HEK293 (cell line): Measurements from ENCODE around the gene OR10G2.

Experiments
- CTCF ChIA-PET: fragments of 350-600 bp; formaldehyde crosslinking; extraction: SDS; loops from one replicate; lab custom pipeline; 2021; ENCODE audit warnings: antibody characterized with exemption; lab: Yijun Ruan, JAX
- POLR2A ChIA-PET: fragments of 300-600 bp; formaldehyde crosslinking; extraction: SDS; loops from one replicate; lab custom pipeline; 2020; ENCODE audit warnings: antibody characterized with exemption, inconsistent platforms; lab: Yijun Ruan, JAX
- H3K27ac ChIP-seq: fragments of 200-500 bp; sonication (Bioruptor generic); 2 replicates; pipeline ENCODE4 v1.5.1; 2014; ENCODE audit warnings: low read depth, low read length, control low read depth, inconsistent platforms; ENCODE audit errors: extremely low read depth
- H3K36me3 ChIP-seq, 2 experiments: fragments of 200-500 bp in 1 of 2; sonication (Bioruptor generic) in 1 of 2; 1 replicate in 1 of 2; 2 replicates in 1 of 2; pipeline ENCODE4 v1.5.1; 2014 to 2017; ENCODE audit warnings: inconsistent platforms in 2 of 2, low read length in 2 of 2; ENCODE audit not compliant: control insufficient read depth in 2 of 2, insufficient read depth in 1 of 2
- H3K4me1 ChIP-seq: fragments of 200-500 bp; sonication (Bioruptor generic); 2 replicates; pipeline ENCODE4 v1.5.1; 2014; ENCODE audit warnings: mild to moderate bottlenecking, low read length, inconsistent platforms; ENCODE audit not compliant: control insufficient read depth, insufficient read depth
- H3K4me3 ChIP-seq: 2 replicates; pipeline ENCODE4 v1.5.1; 2011; ENCODE audit warnings: low read depth, mild to moderate bottlenecking, control low read depth, low read length, moderate library complexity
- H3K9me3 ChIP-seq: fragments of 200-500 bp; sonication (Bioruptor generic); 2 replicates; pipeline ENCODE4 v1.5.1; 2014; ENCODE audit warnings: low read depth, low read length, inconsistent platforms; ENCODE audit not compliant: control insufficient read depth, insufficient read depth
- BCL11B ChIP-seq: fragments of 450-650 bp; formaldehyde crosslinking; IDR thresholded peaks from 2 replicates; pipeline ENCODE4 v1.5.1; 2016; ENCODE audit warnings: low read depth, missing biosample characterization, missing genetic modification characterization
- GLI2 ChIP-seq: fragments of 450-650 bp; formaldehyde crosslinking; IDR thresholded peaks from 2 replicates; pipeline ENCODE4; 2017; ENCODE audit warnings: missing biosample characterization, missing genetic modification characterization, low read depth, borderline replicate concordance
- HOXC10 ChIP-seq: sonication (generic); formaldehyde crosslinking; IDR thresholded peaks from 2 replicates; pipeline ENCODE4 v1.8.1; 2023; ENCODE audit warnings: mild to moderate bottlenecking, missing genetic modification reagents
- KLF1 ChIP-seq: fragments of 450-650 bp; formaldehyde crosslinking; IDR thresholded peaks from 2 replicates; pipeline ENCODE4 v1.5.1; 2016; ENCODE audit warnings: missing biosample characterization, missing genetic modification characterization
- KLF16 ChIP-seq: fragments of 450-650 bp; formaldehyde crosslinking; IDR thresholded peaks from 2 replicates; pipeline ENCODE4 v1.5.1; 2017; ENCODE audit warnings: missing biosample characterization, missing genetic modification characterization
- SP2 ChIP-seq: fragments of 450-650 bp; formaldehyde crosslinking; IDR thresholded peaks from 2 replicates; pipeline ENCODE4 v1.5.1; 2016; ENCODE audit warnings: missing biosample characterization, missing genetic modification characterization
- SP3 ChIP-seq: fragments of 450-650 bp; formaldehyde crosslinking; IDR thresholded peaks from 2 replicates; pipeline ENCODE4 v1.5.1; 2016; ENCODE audit warnings: missing biosample characterization, missing genetic modification characterization
- ZEB2 ChIP-seq: fragments of 450-650 bp; formaldehyde crosslinking; IDR thresholded peaks from 2 replicates; pipeline ENCODE4 v1.5.1; 2016; ENCODE audit warnings: missing biosample characterization, missing genetic modification characterization
- ZFHX2 ChIP-seq: fragments of 450-650 bp; formaldehyde crosslinking; conservative IDR thresholded peaks from 2 replicates; pipeline ENCODE4 v1.5.1; 2016; ENCODE audit warnings: missing biosample characterization, missing genetic modification characterization
- ZFP3 ChIP-seq: fragments of 450-650 bp; formaldehyde crosslinking; IDR thresholded peaks from 2 replicates; pipeline ENCODE4 v1.5.1; 2016; ENCODE audit warnings: low read depth, missing biosample characterization, missing genetic modification characterization
- ZNF10 ChIP-seq: fragments of 450-650 bp; formaldehyde crosslinking; IDR thresholded peaks from 2 replicates; pipeline ENCODE4 v1.5.1; 2017; ENCODE audit warnings: missing biosample characterization, missing genetic modification characterization
- ZNF114 ChIP-seq: fragments of 450-650 bp; formaldehyde crosslinking; IDR thresholded peaks from 2 replicates; pipeline ENCODE4 v1.5.0; 2017; ENCODE audit warnings: missing biosample characterization, missing genetic modification characterization
- ZNF132 ChIP-seq: fragments of 450-650 bp; formaldehyde crosslinking; IDR thresholded peaks from 2 replicates; pipeline ENCODE4 v1.5.1; 2017; ENCODE audit warnings: missing biosample characterization, missing genetic modification characterization, borderline replicate concordance
- ZNF138 ChIP-seq: fragments of 450-650 bp; formaldehyde crosslinking; IDR thresholded peaks from 2 replicates; pipeline ENCODE4 v1.5.1; 2016; ENCODE audit warnings: missing biosample characterization, missing genetic modification characterization, borderline replicate concordance
- ZNF324 ChIP-seq: fragments of 450-650 bp; formaldehyde crosslinking; IDR thresholded peaks from 2 replicates; pipeline ENCODE4 v1.5.1; 2016; ENCODE audit warnings: missing biosample characterization, missing genetic modification characterization
- ZNF350 ChIP-seq: fragments of 450-650 bp; formaldehyde crosslinking; IDR thresholded peaks from 2 replicates; pipeline ENCODE4 v1.5.0; 2017; ENCODE audit warnings: missing biosample characterization, mild to moderate bottlenecking, missing genetic modification characterization
- ZNF501 ChIP-seq: fragments of 450-650 bp; formaldehyde crosslinking; IDR thresholded peaks from 2 replicates; pipeline ENCODE4 v1.5.1; 2016; ENCODE audit warnings: missing biosample characterization, missing genetic modification characterization
- ZNF529 ChIP-seq: fragments of 450-650 bp; formaldehyde crosslinking; IDR thresholded peaks from 2 replicates; pipeline ENCODE4 v1.5.1; 2017; ENCODE audit warnings: missing genetic modification characterization, missing biosample characterization; ENCODE audit not compliant: insufficient replicate concordance
- ZNF530 ChIP-seq: fragments of 450-650 bp; formaldehyde crosslinking; IDR thresholded peaks from 2 replicates; pipeline ENCODE4 v1.5.1; 2016; ENCODE audit warnings: low read depth, missing biosample characterization, missing genetic modification characterization
- ZNF621 ChIP-seq: fragments of 450-650 bp; formaldehyde crosslinking; IDR thresholded peaks from 2 replicates; pipeline ENCODE4 v1.5.1; 2017; ENCODE audit warnings: missing biosample characterization, missing genetic modification characterization
- ZNF626 ChIP-seq: fragments of 450-650 bp; sonication (Bioruptor Pico); formaldehyde crosslinking; IDR thresholded peaks from 2 replicates; pipeline ENCODE4 v1.5.1; 2018; ENCODE audit warnings: missing biosample characterization, missing genetic modification characterization, inconsistent platforms
- ZNF660 ChIP-seq: fragments of 450-650 bp; IDR thresholded peaks from 2 replicates; pipeline ENCODE4 v1.5.1; 2018; ENCODE audit warnings: missing biosample characterization, mild to moderate bottlenecking, missing genetic modification characterization
- ZNF776 ChIP-seq: fragments of 450-650 bp; formaldehyde crosslinking; IDR thresholded peaks from 2 replicates; pipeline ENCODE4 v1.5.0; 2017; ENCODE audit warnings: missing biosample characterization, missing genetic modification characterization, borderline replicate concordance
- ZNF792 ChIP-seq: fragments of 450-650 bp; formaldehyde crosslinking; IDR thresholded peaks from 2 replicates; pipeline ENCODE4 v1.5.1; 2016; ENCODE audit warnings: missing biosample characterization, missing genetic modification characterization
- ZXDB ChIP-seq: fragments of 450-650 bp; formaldehyde crosslinking; IDR thresholded peaks from 2 replicates; pipeline ENCODE4 v1.5.1; 2016; ENCODE audit warnings: missing biosample characterization, missing genetic modification characterization
- TF ChIP-seq, protein P1 (sequence below): fragments of 450-650 bp; formaldehyde crosslinking; optimal IDR thresholded peaks from 2 replicates; pipeline ENCODE3; 2016; ENCODE audit warnings: missing biosample characterization, mild to moderate bottlenecking, missing genetic modification characterization
- TF ChIP-seq, protein P2 (sequence below): fragments of 450-650 bp; formaldehyde crosslinking; IDR thresholded peaks from 2 replicates; pipeline ENCODE4 v1.5.1; 2016; ENCODE audit warnings: missing biosample characterization, missing genetic modification characterization
- TF ChIP-seq, protein P3 (sequence below): fragments of 450-650 bp; formaldehyde crosslinking; IDR thresholded peaks from 2 replicates; pipeline ENCODE4; 2016; ENCODE audit warnings: missing biosample characterization, missing genetic modification characterization
- TF ChIP-seq, protein P4 (sequence below): fragments of 450-650 bp; formaldehyde crosslinking; IDR thresholded peaks from 2 replicates; pipeline ENCODE4 v1.5.1; 2016; ENCODE audit warnings: missing biosample characterization, missing genetic modification characterization

The OR10G2 gene

DNA sequence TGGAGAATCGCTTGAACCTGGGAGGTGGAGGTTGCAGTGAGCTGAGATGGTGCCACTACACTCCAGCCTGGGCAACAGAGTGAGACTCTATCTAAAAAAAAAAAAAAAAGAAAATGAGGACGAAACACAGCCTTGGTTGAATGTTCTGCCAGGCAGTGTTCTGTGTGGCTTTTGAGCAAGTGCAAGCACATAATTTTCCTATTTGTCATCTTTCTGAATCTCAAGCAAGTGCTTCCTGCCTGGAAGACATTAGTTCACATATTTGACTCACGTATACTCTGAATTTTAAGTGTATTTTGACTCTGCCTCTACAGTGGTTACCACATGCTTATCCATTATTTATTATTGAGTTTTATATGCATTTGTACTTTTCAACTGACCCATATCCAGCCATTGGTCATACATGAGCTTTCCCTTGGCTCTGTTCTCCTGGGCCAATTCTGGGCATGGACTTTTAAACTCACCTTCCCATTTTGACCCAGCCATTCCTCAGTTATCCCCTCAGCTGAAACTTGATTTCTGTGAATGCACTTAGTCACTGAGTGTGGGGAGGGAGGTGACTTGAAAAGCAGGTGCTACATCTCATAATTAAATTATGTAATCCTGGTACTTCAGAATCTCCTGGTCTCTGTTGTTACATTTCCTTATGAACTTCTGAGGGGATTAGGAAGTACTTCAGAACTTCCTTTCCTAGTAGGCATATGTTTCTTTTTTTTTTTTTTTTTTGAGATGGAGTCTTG, 8.1 kb downstream of the OR10G2 start:
- CTCF ChIA-PET, result interaction anchor here (0.9 kb wide), 1 partner anchor 107 kb away, joined by 4 read pairs; no protein-coding TSS in a partner anchor
- Histone ChIP-seq H3K9me3 (no peaks in the 10 kb centered on the region), H3K4me3 (no peak overlapping the region)
- TF ChIP-seq, protein P1, sequence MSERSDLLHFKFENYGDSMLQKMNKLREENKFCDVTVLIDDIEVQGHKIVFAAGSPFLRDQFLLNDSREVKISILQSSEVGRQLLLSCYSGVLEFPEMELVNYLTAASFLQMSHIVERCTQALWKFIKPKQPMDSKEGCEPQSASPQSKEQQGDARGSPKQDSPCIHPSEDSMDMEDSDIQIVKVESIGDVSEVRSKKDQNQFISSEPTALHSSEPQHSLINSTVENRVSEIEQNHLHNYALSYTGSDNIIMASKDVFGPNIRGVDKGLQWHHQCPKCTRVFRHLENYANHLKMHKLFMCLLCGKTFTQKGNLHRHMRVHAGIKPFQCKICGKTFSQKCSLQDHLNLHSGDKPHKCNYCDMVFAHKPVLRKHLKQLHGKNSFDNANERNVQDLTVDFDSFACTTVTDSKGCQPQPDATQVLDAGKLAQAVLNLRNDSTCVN (tag by site-specific recombination), result no peak
- TF ChIP-seq HOXC10 (CRISPR knock-in tag) (no peak), ZNF792 (tag by site-specific recombination) (no peak), ZNF660 (no peak), ZNF776 (tag by site-specific recombination) (no peak), ZFP3 (tag by site-specific recombination) (no peak), ZNF350 (no peak), ZNF138 (tag by site-specific recombination) (no peak)
- TF ChIP-seq, all 188 proteins: peak for 0
- H3K27ac ChIP-seq, result no peak overlapping the region
- H3K4me1 ChIP-seq, result no peaks in the 10 kb centered on the region
- no peaks in the 10 kb centered on the region for H3K36me3 ChIP-seq
- POLR2A ChIA-PET, result no interaction called here

DNA sequence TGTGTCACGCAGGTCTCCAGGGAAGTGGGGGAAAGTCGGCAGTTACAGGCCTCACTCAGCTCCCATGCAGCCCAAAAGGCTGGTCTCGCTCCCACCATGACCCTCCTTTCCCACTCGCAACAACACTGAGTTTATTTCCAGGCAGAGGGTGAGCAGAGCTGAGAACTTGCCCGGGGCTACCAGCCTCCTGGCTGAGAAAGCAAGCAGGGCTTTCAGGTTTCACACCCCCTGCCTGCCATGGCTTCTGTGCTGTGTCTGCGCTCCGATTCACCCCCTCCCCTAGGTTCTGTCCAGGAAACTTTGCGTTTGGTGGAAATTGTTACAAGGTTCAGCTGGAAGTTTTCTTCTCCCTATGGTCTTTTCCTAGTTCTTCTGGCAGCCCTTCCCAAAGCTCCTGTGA, 17.1 kb downstream of the OR10G2 start:
- ChIA-PET POLR2A (no interaction called here), CTCF (interaction anchor here (0.5 to 1.0 kb wide), 3 partner anchors 23 to 760 kb away, joined by 3 to 5 read pairs (median 4); no protein-coding TSS in a partner anchor)
- TF ChIP-seq ZNF626 (no peak), ZEB2 (tag by site-specific recombination) (no peak), ZNF530 (tag by site-specific recombination) (no peak), SP2 (no peak), ZNF114 (tag by site-specific recombination) (no peak), ZNF501 (no peak), ZNF529 (no peak), ZNF776 (tag by site-specific recombination) (no peak)
- TF ChIP-seq, protein P2, sequence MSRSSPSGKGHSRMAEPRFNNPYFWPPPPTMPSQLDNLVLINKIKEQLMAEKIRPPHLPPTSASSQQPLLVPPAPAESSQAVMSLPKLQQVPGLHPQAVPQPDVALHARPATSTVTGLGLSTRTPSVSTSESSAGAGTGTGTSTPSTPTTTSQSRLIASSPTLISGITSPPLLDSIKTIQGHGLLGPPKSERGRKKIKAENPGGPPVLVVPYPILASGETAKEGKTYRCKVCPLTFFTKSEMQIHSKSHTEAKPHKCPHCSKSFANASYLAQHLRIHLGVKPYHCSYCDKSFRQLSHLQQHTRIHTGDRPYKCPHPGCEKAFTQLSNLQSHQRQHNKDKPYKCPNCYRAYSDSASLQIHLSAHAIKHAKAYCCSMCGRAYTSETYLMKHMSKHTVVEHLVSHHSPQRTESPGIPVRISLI (tag by site-specific recombination), result no peak
- Histone ChIP-seq H3K27ac (no peak overlapping the region), H3K4me3 (no peak overlapping the region), H3K9me3 (no peaks in the 10 kb centered on the region), H3K4me1 (no peaks in the 10 kb centered on the region), H3K36me3 (no peaks in the 10 kb centered on the region)

DNA sequence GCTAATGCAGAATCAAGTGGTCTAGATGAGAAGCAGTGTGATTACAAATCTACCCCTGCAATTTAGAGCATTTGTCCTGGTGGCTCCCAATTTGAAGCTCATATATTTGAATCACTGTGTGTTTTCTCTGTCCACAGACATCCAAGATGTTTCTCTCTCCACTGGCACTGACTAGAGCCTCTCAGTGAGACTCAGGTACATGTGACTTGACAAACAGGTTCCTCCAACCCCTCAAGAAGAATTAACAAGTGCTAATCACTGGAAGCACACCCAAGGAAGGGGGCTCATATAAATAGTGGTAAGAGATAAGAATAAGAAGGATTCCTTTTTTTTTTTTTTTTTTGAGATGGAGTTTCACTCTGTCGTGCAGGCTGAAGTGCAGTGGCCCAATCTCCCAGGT, 20.5 kb downstream of the OR10G2 start:
- Histone ChIP-seq H3K4me1 (no peaks in the 10 kb centered on the region), H3K27ac (no peak overlapping the region), H3K36me3 (no peaks in the 10 kb centered on the region), H3K9me3 (no peaks in the 10 kb centered on the region), H3K4me3 (no peak overlapping the region)
- CTCF ChIA-PET, result interaction anchor here (0.6 to 0.8 kb wide), 3 partner anchors 11 to 140 kb away, joined by 3 to 5 read pairs (median 4); no protein-coding TSS in a partner anchor
- no peak for TF ChIP-seq KLF16
- no peak for TF ChIP-seq BCL11B (tag by site-specific recombination)
- no peak for TF ChIP-seq ZXDB (tag by site-specific recombination)
- TF ChIP-seq ZNF324 (tag by site-specific recombination), result no peak
- TF ChIP-seq ZNF10 (tag by site-specific recombination), result no peak
- TF ChIP-seq, protein P3, sequence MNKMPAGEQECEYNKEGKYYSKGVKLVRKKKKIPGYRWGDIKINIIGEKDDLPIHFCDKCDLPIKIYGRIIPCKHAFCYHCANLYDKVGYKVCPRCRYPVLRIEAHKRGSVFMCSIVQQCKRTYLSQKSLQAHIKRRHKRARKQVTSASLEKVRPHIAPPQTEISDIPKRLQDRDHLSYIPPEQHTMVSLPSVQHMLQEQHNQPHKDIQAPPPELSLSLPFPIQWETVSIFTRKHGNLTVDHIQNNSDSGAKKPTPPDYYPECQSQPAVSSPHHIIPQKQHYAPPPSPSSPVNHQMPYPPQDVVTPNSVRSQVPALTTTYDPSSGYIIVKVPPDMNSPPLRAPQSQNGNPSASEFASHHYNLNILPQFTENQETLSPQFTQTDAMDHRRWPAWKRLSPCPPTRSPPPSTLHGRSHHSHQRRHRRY (tag by site-specific recombination), result no peak
- TF ChIP-seq, protein P4, sequence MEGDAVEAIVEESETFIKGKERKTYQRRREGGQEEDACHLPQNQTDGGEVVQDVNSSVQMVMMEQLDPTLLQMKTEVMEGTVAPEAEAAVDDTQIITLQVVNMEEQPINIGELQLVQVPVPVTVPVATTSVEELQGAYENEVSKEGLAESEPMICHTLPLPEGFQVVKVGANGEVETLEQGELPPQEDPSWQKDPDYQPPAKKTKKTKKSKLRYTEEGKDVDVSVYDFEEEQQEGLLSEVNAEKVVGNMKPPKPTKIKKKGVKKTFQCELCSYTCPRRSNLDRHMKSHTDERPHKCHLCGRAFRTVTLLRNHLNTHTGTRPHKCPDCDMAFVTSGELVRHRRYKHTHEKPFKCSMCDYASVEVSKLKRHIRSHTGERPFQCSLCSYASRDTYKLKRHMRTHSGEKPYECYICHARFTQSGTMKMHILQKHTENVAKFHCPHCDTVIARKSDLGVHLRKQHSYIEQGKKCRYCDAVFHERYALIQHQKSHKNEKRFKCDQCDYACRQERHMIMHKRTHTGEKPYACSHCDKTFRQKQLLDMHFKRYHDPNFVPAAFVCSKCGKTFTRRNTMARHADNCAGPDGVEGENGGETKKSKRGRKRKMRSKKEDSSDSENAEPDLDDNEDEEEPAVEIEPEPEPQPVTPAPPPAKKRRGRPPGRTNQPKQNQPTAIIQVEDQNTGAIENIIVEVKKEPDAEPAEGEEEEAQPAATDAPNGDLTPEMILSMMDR (tag by site-specific recombination), result no peak
- no peak for TF ChIP-seq KLF1 (tag by site-specific recombination)
- TF ChIP-seq GLI2 (tag by site-specific recombination), result no peak
- TF ChIP-seq ZFHX2 (tag by site-specific recombination), result no peak
- no peak for TF ChIP-seq ZNF530 (tag by site-specific recombination)
- TF ChIP-seq SP3, result no peak
- TF ChIP-seq ZNF621 (tag by site-specific recombination), result no peak
- no peak for TF ChIP-seq ZNF132 (tag by site-specific recombination)
- POLR2A ChIA-PET, result no interaction called here
